Neutrophil (primary cell): ENCODE measurements around the gene LDLR.
"Not testable (repeated sequence)": the region's sequence is repeated elsewhere in the genome, so short reads cannot be mapped to it uniquely, and the experiment has no call there.

Experiments used
- H3K27ac ChIP-seq: fragments of 200-600 bp; sonication (generic); 2 replicates; pipeline ENCODE4 v1.5.1; 2016; ENCODE audit warnings: mild to moderate bottlenecking, moderate library complexity
- H3K27me3 ChIP-seq: fragments of 200-600 bp; sonication (generic); 2 replicates; pipeline ENCODE4 v1.6.0; 2016; ENCODE audit warnings: mild to moderate bottlenecking
- H3K36me3 ChIP-seq: fragments of 200-600 bp; sonication (generic); 2 replicates; pipeline ENCODE4 v1.5.1; 2017
- H3K4me1 ChIP-seq, 2 experiments: fragments of 200-600 bp in 1 of 2; sonication (generic) in 1 of 2; 1 replicate in 1 of 2; 2 replicates in 1 of 2; pipeline versions ENCODE4 v1.5.1 to v1.6.1; 2013 to 2016; ENCODE audit warnings: low read depth in 1 of 2, low read length in 1 of 2, mild to moderate bottlenecking in 1 of 2, moderate library complexity in 1 of 2; ENCODE audit not compliant: control insufficient read depth in 1 of 2, insufficient read depth in 1 of 2
- H3K4me3 ChIP-seq, 2 experiments: fragments of 200-600 bp in 1 of 2; sonication (generic) in 1 of 2; 1 replicate in 1 of 2; 2 replicates in 1 of 2; pipeline ENCODE4 v1.5.1; 2013 to 2016; ENCODE audit warnings: low read depth in 1 of 2, low read length in 1 of 2, mild to moderate bottlenecking in 1 of 2, moderate library complexity in 1 of 2
- H3K9me3 ChIP-seq: fragments of 200-600 bp; sonication (generic); 2 replicates; pipeline ENCODE4 v1.5.1; 2016
- TF ChIP-seq, protein P1 (sequence below): fragments of 200-600 bp; sonication (generic); IDR thresholded peaks from 2 replicates; pipeline ENCODE4 v1.5.1; 2016; ENCODE audit warnings: antibody characterized with exemption

The LDLR gene

DNA sequence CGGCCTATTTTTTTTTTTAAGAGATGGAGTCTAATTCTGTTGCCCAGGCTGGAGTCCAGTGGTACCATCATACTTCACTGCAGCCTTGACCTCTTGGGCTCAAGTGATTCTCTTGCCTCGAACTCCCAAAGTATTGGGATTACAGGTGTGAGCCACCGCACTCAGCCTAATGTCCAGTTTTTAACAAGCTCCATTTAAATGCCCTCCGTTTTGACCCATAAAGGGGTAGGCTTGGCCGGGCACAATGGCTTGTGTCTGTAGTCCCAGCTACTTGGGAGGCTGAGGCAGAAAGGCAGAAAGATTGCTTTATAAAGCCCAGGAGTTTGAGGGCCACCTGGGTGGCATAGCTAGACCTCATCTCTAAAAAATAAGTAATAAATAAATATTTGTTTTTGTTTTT is 11.8 kb downstream of the LDLR start:
- Histone ChIP-seq H3K4me3 (no peak overlapping the region), H3K9me3 (no peaks in the 10 kb centered on the region), H3K4me1 (peaks cover 8 to 11% of the 10 kb centered on the region in 2 experiments), H3K27ac (no peak overlapping the region), H3K36me3 (no peaks in the 10 kb centered on the region), H3K27me3 (no peaks in the 10 kb centered on the region)
- TF ChIP-seq, protein P1, sequence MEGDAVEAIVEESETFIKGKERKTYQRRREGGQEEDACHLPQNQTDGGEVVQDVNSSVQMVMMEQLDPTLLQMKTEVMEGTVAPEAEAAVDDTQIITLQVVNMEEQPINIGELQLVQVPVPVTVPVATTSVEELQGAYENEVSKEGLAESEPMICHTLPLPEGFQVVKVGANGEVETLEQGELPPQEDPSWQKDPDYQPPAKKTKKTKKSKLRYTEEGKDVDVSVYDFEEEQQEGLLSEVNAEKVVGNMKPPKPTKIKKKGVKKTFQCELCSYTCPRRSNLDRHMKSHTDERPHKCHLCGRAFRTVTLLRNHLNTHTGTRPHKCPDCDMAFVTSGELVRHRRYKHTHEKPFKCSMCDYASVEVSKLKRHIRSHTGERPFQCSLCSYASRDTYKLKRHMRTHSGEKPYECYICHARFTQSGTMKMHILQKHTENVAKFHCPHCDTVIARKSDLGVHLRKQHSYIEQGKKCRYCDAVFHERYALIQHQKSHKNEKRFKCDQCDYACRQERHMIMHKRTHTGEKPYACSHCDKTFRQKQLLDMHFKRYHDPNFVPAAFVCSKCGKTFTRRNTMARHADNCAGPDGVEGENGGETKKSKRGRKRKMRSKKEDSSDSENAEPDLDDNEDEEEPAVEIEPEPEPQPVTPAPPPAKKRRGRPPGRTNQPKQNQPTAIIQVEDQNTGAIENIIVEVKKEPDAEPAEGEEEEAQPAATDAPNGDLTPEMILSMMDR, result no peak

DNA sequence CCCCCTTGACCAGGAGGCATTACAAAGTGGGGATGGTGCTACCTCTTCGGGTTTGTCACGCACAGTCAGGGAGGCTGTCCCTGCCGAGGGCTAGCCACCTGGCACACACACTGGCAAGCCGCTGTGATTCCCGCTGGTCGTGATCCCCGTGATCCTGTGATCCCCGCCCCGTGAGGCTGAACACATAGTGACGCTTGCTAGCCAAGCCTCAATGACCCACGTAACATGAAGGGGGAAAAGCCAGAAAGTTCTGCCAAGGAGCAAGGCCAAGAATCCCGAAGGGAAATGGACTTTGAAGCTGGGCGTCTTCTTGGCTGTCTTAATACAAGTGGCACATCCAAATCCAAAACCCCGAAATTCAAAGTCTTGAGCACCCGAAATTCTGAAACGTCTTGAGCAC is 13.7 kb downstream of the LDLR start:
- Histone ChIP-seq H3K27ac (no peak overlapping the region), H3K36me3 (no peaks in the 10 kb centered on the region)
- TF ChIP-seq, protein P1, result no peak

DNA sequence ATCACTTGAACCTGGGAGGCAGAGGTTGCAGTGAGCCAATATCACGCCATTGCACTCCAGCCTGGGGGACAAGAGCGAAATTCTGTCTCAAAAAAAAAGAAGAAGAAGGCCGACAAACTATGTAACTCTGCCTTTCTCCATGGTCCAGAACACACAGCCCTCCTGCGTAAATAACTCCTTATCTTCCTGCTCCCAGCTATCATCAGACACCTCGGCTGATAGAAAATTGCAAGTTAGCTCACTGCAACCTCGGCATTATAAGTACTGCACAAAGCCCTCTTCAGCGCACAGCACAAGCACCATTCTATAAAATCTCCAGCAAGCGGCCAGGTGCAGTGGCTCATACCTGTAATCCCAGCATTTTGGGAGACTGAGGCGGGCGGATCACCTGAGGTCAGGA is 14.4 kb downstream of the LDLR start:
- H3K36me3 ChIP-seq, H3K27me3 ChIP-seq, H3K4me3 ChIP-seq, H3K9me3 ChIP-seq, H3K27ac ChIP-seq, H3K4me1 ChIP-seq: not testable (repeated sequence)

More for the DNA sequence above, 13.7 kb downstream of the LDLR start:
- Histone ChIP-seq H3K4me3 (no peak overlapping the region), H3K9me3 (no peaks in the 10 kb centered on the region), H3K27me3 (no peaks in the 10 kb centered on the region), H3K4me1 (no peaks in the 10 kb centered on the region)

DNA sequence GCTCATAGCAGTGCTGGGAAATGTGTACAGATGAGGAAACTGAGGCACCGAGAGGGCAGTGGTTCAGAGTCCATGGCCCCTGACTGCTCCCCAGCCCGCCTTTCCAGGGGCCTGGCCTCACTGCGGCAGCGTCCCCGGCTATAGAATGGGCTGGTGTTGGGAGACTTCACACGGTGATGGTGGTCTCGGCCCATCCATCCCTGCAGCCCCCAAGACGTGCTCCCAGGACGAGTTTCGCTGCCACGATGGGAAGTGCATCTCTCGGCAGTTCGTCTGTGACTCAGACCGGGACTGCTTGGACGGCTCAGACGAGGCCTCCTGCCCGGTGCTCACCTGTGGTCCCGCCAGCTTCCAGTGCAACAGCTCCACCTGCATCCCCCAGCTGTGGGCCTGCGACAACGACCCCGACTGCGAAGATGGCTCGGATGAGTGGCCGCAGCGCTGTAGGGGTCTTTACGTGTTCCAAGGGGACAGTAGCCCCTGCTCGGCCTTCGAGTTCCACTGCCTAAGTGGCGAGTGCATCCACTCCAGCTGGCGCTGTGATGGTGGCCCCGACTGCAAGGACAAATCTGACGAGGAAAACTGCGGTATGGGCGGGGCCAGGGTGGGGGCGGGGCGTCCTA is 15.9 kb downstream of the LDLR start:
- no peaks in the 10 kb centered on the region for H3K9me3 ChIP-seq
- H3K4me3 ChIP-seq, result no peak overlapping the region
- no peaks in the 10 kb centered on the region for H3K4me1 ChIP-seq
- H3K27me3 ChIP-seq, result no peaks in the 10 kb centered on the region
- H3K27ac ChIP-seq, result no peak overlapping the region
- TF ChIP-seq, protein P1, result no peak
- no peaks in the 10 kb centered on the region for H3K36me3 ChIP-seq

DNA sequence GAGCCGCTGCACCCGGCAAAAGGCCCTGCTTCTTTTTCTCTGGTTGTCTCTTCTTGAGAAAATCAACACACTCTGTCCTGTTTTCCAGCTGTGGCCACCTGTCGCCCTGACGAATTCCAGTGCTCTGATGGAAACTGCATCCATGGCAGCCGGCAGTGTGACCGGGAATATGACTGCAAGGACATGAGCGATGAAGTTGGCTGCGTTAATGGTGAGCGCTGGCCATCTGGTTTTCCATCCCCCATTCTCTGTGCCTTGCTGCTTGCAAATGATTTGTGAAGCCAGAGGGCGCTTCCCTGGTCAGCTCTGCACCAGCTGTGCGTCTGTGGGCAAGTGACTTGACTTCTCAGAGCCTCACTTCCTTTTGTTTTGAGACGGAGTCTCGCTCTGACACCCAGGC is 17.2 kb downstream of the LDLR start:
- Histone ChIP-seq H3K4me3 (no peak overlapping the region), H3K4me1 (no peaks in the 10 kb centered on the region), H3K27ac (no peak overlapping the region), H3K9me3 (no peaks in the 10 kb centered on the region), H3K27me3 (no peaks in the 10 kb centered on the region), H3K36me3 (no peaks in the 10 kb centered on the region)
- TF ChIP-seq, protein P1, result no peak

DNA sequence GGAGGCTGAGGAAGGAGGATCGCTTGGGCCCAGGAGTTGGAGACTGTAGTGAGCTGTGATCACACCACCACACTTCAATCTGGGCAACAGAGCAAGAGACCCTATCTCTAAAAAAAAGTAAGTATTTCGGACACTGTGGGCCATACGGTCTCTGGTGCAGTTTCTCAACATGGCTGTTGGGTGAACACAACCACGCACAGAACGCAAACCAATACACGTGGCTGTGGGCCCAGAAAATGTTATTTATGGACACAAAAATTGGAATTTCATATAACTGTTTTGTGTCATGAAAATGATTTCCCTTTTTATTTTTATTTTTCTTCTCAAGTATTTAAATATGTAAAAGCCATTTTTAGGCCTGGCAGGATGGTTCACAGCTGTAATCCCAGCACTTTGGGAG is 19.5 kb downstream of the LDLR start:
- no peak overlapping the region for H3K4me3 ChIP-seq
- H3K27me3 ChIP-seq, result no peaks in the 10 kb centered on the region
- H3K27ac ChIP-seq, result no peak overlapping the region
- no peaks in the 10 kb centered on the region for H3K36me3 ChIP-seq
- TF ChIP-seq, protein P1, result no peak
- no peaks in the 10 kb centered on the region for H3K4me1 ChIP-seq
- H3K9me3 ChIP-seq, result no peaks in the 10 kb centered on the region
